NCI-H510A treated with DMSO at 0.1 percent for 48 hours (cell line): ENCODE measurements around the gene ALDH6A1.

Source experiments
- DNase-seq: peaks from one replicate; lab custom pipeline; 2025; lab: John Stamatoyannopoulos, UW

Gene ALDH6A1

GRCh38 chr14:74049876-74050495 is 34.3 kb downstream of the ALDH6A1 start:
- no peak for DNase-seq

- no peak for DNase-seq
Measured at GRCh38 chr14:74048281-74048680, 36.0 kb downstream of the ALDH6A1 start.

DNA sequence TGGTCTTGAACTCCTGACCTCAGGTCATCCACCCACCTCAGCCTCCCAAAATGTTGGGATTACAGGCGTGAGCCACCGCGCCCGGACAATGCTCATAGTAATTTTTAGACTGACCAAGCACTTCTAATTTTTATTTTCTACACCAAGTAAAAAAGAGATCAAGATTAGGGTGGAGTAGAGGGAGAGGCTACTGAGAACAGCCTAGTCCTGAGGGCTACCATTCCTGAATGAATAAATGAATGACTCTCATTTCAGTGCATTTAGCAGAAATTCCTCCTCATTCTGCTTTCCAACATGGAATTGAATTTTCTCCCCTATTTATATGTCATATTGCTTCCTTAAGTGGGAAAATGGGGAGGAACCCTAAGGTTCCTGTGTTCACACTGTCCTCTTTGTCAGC is 38.7 kb downstream of the ALDH6A1 start:
- no peak for DNase-seq

DNA sequence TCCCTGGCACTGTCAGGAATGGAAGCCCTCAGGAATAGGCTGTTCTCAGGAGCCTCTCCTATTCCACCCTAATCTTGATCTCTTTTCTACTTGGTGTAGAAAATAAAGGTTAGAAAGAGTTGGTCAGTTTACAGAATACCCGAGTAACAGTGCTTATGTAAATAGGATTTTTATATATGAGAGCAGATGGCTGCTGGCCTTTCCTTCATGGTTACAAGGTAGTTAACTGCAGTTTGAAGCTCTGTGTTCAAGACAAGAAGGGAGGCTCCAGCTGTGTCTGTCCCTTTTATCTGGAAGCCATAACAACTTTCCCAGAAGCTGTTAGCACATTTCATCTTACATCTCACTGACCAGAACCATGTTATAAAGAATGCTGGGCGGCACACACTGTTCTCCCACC is 42.0 kb downstream of the ALDH6A1 start:
- no peak for DNase-seq

- peak; percentile 90 for DNase-seq
Measured at GRCh38 chr14:74038020-74038859, 46.0 kb downstream of the ALDH6A1 start.

- DNase-seq, result no peak
Measured at GRCh38 chr14:74035556-74035955, 48.7 kb downstream of the ALDH6A1 start.

GRCh38 chr14:74034572-74034971 is 49.7 kb downstream of the ALDH6A1 start:
- DNase-seq, result no peak

DNA sequence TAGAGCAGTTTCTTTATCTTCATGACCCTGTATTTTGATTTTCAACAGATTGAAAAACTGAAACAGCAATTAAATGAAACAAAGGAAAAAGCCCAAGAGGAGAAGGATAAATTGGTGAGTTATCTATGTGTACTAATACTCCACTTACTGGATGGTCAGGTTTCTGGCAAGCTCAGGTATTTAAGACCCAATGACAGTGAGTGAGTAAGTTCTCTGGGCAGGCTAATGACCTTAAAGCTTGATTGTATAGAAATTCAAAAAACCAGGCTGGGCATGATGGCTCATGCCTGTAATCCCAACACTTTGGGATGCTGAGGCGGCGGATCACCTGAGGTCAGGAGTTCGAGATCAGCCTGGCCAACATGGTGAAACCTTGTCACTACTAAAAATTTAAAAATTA is 55.1 kb downstream of the ALDH6A1 start:
- DNase-seq, result no peak

- no peak for DNase-seq
Measured at GRCh38 chr14:74022346-74022745, 61.9 kb downstream of the ALDH6A1 start.

GRCh38 chr14:74019408-74020137 is 64.7 kb downstream of the ALDH6A1 start:
- DNase-seq, result no peak

DNA sequence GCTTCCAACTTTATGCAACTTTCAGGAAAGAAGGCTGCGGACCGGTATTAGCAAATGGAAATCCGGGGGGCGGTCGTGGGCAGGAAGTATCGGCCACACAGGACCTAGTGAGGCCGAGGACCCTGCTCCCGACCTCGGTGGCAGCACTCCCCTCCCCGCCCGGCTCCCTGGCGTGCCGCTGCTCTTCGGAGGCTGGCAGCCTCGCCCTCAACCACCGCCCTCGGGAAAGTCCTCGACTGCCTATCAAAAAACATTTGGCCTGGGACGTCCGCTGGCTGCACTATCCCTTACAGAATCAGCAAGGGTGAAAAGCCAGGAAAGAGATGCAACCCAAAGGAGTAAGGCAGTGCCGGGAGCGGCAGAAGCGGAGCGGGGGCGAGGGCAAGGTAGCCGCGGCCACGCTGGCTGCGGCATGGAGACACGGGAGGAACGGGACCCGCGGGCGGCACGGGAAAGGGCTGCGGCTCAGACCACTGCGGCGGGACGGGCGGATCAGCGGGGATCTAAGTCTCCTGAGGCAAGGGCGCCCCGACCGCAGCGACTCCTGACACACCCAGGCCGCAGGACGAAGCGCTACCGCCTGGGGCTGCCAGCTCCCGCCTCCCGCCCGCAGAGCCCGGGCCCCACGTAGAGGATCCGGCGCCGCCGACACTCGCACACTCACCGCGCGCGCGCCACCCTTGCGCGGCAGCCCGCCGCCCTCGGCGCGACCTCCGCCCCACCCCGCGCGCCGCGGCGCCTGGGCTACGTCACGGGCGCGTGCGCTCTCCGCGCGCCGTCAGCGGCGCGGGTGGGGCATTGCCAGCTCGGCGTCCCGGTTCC is 65.5 kb downstream of the ALDH6A1 start, which contains the start of the genes BBOF1 and ENTPD5:
Gene BBOF1, plus strand, starts transcription at position 764 of the 822 bp plus-strand sequence. CDS start 130 bp downstream, outside the sequence.
Gene ENTPD5, minus strand, starts transcription at position 703 of the 822 bp plus-strand sequence. CDS start 31,186 bp downstream, outside the sequence.
- peak; percentile 64 for DNase-seq

- peak; percentile 12 for DNase-seq
Measured at GRCh38 chr14:74018174-74018585, 66.1 kb downstream of the ALDH6A1 start.

GRCh38 chr14:74015963-74016362 is 68.3 kb downstream of the ALDH6A1 start:
- DNase-seq, result no peak

GRCh38 chr14:74015176-74015575 is 69.1 kb downstream of the ALDH6A1 start:
- DNase-seq, result no peak

- no peak for DNase-seq
Measured at GRCh38 chr14:74014299-74014698, 70.0 kb downstream of the ALDH6A1 start.

DNA sequence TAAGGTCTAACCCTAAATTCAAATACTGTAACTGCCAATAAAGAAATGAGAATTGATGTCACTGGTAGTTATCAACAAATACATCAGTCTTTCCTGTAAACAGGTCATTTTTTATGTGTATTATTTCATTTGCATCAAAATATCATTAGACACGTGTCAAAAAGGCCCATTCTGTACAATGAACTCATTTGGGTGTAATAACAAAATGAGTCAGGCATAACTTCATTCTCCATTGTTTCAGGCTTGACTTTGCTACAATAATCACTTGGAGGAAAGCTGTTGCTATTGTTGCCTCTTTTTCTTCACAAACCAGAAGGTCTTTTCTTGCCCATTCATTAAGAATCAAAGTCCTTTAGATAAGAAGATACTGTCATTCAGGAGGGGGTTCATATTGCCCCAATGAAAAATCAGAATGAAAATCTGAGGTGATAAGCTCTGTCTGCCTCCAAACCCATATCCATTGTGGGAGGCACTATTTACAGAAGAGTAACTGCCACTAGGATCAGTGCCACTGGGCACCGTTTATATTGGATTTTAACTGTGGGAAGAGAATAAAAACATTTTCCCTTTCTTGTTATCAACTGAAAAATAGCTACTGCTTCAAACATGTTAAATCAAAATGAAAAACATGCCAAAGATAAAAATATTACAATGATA is 75.3 kb downstream of the ALDH6A1 start:
- DNase-seq, result no peak
